Adrenal gland (tissue), 12 donors: ENCODE data around the gene PRTFDC1. TPM values are rescaled to one million over a fixed set of nuclear protein-coding genes. Genes with fewer than 3 reads are reported as not detected.
A peak's percentile ranks its signal among the peaks of the same experiment; 100 is the strongest.

Source experiments
- DNase-seq, 7 donors: peaks; one replicate each; pipeline ENCODE4 v3.0.0-alpha.2; 2019 to 2020
- H3K27ac ChIP-seq, 5 donors: fragments of 200-600 bp; sonication (generic) in 4 of 5; 1 replicate in 3 of 5; 2 replicates in 2 of 5; pipeline versions ENCODE4 v1.5.1 to v1.8.0; 2016 to 2020; ENCODE audit warnings: mild to moderate bottlenecking in 1 of 5
- H3K27me3 ChIP-seq: fragments of 200-600 bp; 2 replicates; pipeline ENCODE4 v1.8.0; 2021
- H3K36me3 ChIP-seq, 2 donors: fragments of 200-600 bp; replicated peaks in 1 of 2; 1 replicate in 1 of 2; 2 replicates in 1 of 2; pipeline versions ENCODE4 v1.5.1 to v1.8.0; 2018 to 2022
- H3K4me1 ChIP-seq, 2 donors: fragments of 200-600 bp; replicated peaks in 1 of 2; 1 replicate in 1 of 2; 2 replicates in 1 of 2; pipeline versions ENCODE4 v1.5.1 to v1.8.0; 2018 to 2021
- H3K4me3 ChIP-seq, 4 donors: fragments of 200-600 bp; sonication (generic) in 3 of 4; one replicate each; pipeline ENCODE4 v1.5.1; 2016 to 2018
- H3K9me3 ChIP-seq, 3 donors: fragments of 200-600 bp; sonication (generic) in 1 of 3; replicated peaks in 1 of 3; 1 replicate in 2 of 3; 2 replicates in 1 of 3; pipeline versions ENCODE4 v1.5.1 to v1.8.0; 2016 to 2021
- POLR2A ChIP-seq, 2 donors: fragments of 450-650 bp; IDR thresholded peaks; one replicate each; pipeline ENCODE4 v1.6.1; 2017; ENCODE audit warnings: antibody characterized with exemption in 2 of 2, mild to moderate bottlenecking in 2 of 2, moderate library complexity in 1 of 2
- WGBS, 4 donors: extraction: QIAGEN DNeasy Blood & Tissue Kit in 2 of 4; methylation state at CpG; one replicate each; pipeline versions ENCODE4 v1.1.5 to v1.1.7; 2013 to 2017; 5-methylcytosine and 5-hydroxymethylcytosine counted together
- intact Hi-C, 2 donors: fragments of 100-400 bp; cut with DNase I; formaldehyde crosslinking; loops; one replicate each; pipeline versions ENCODE4 v1.14.1 to v1.15.0; 2022 to 2023
- polyA plus RNA-seq, 3 donors: library from polyadenylated mRNA; stranded (reverse); fragments of 200-250 nt in 2 of 3; fragments of 350-450 nt in 1 of 3; fragmentation: Illumina TruSeq in 1 of 3; extraction: RNeasy Lipid Tissue Mini Kit (QIAGEN cat#74804) in 1 of 3; gene quantifications; one replicate each; pipeline ENCODE4 v1.2.3, GENCODE V29; 2013 to 2014
- total RNA-seq, 9 donors: library from RNA; depleted of rRNA in 4 of 9; stranded (reverse); fragments of >200 nt in 4 of 9; fragments of 120-200 nt in 1 of 9; fragmentation: NEBNext Ultra II Directional in 1 of 9; extraction: Animal tissue kit (Norgen Biotek cat#: 25700) in 1 of 9; gene quantifications; one replicate each; pipeline versions ENCODE4 v1.1.0 to v1.2.4, GENCODE V29; 2013 to 2023
- TF ChIP-seq, protein P1 (sequence below), 6 experiments: fragments of 450-650 bp in 4 of 6; fragments of 200-600 bp in 2 of 6; sonication (generic) in 1 of 6; IDR thresholded peaks; 1 replicate in 5 of 6; 2 replicates in 1 of 6; pipeline versions ENCODE4 v1.5.1 to v1.8.0; 2016 to 2021; ENCODE audit warnings: antibody characterized with exemption in 6 of 6, mild to moderate bottlenecking in 2 of 6, moderate library complexity in 1 of 6
- donor health status: healthy with polysubstance abuse.
- donor health status: Bipolar disorder and iron deficiency.
- donor health status: DM: yes; HTN: yes; CAD: no.
- donor health status: DM: no; HTN: no; CAD: no.
- donor health status: DM: no; HTN: no; CAD: no.
- donor health status: DM: yes; HTN: yes; CAD: no.

Gene PRTFDC1
- total and polyA plus RNA-seq, 12 donors, result 13.5 to 56.5 (median 26.6) TPM

DNA sequence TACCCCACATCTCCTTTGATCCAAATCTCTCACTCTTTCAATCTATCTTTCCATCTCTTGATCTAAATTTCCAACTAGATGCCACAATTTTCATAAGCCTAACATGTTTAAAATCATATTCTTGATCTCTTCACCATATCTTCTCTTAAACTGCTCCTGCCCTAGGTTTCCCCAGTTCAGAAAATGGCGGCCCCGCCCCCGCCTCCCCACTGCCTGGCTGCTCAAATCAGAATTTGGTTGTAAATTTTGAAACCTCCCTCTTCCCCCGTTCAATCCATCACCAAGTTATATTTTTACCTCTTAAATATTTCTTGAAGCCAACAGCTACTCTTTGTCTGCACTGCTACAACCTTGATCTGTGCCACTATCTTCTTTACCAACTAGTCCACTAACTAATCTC, 27.3 kb upstream of the PRTFDC1 start:
- peaks cover 5 to 8% of the 10 kb centered on the region in 2 donors for H3K4me1 ChIP-seq
- H3K27ac ChIP-seq, result no peak overlapping the region
- intact Hi-C loops, result no loop called here
- DNase-seq, result no peak
- 93 to 96% (median 94%) methylated on average over 4 of the region's 4 CpGs for WGBS, 4 donors
- no peaks in the 10 kb centered on the region for H3K27me3 ChIP-seq
- no peaks in the 10 kb centered on the region for H3K9me3 ChIP-seq
- no peaks in the 10 kb centered on the region for H3K36me3 ChIP-seq
- no peak overlapping the region for H3K4me3 ChIP-seq
- TF ChIP-seq, protein P1, sequence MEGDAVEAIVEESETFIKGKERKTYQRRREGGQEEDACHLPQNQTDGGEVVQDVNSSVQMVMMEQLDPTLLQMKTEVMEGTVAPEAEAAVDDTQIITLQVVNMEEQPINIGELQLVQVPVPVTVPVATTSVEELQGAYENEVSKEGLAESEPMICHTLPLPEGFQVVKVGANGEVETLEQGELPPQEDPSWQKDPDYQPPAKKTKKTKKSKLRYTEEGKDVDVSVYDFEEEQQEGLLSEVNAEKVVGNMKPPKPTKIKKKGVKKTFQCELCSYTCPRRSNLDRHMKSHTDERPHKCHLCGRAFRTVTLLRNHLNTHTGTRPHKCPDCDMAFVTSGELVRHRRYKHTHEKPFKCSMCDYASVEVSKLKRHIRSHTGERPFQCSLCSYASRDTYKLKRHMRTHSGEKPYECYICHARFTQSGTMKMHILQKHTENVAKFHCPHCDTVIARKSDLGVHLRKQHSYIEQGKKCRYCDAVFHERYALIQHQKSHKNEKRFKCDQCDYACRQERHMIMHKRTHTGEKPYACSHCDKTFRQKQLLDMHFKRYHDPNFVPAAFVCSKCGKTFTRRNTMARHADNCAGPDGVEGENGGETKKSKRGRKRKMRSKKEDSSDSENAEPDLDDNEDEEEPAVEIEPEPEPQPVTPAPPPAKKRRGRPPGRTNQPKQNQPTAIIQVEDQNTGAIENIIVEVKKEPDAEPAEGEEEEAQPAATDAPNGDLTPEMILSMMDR (IDR thresholded peaks at IDR 0.05), result no peak
- no peak for TF ChIP-seq POLR2A (IDR thresholded peaks at IDR 0.05)

DNA sequence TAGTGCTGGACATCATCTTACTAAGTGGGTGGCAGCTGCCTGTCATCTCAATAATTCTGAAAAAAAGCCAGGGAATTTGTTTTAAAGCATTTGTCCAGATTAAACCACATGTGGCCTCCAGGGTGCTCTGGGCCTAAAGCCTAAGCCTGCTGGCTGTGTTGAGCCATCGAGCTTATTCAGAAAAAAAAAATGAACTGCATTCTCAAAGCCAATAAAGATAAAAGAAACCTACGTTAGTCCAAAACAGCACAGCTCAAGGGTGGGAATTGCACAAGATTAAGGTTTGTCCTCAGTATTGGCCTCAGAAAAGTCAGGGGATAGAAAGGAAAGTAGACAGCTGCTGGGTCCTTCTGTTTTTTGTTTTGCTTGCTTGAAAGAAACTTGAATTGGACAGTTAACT, 22.6 kb upstream of the PRTFDC1 start:
- peak overlapping the region; percentile 51 to 92 (median 69) for H3K27ac ChIP-seq

DNA sequence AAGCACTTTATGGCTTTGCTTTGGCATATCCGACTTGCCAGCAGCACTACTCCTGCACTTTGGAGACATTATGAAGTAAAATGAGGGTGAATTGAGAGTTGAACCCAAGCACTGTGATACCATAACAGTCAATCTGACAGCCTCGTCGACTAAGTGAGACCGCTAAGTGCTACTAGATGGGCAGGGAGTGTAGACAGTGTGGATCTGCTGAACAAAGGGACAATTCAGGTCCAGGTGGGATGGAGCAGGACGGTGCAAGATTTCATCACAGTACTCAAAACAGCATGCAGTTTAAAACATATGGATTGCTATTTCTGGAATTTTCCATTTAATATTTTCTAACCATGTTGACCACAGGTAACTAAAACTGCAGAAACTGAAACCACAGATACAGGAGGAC, 20.8 kb upstream of the PRTFDC1 start:
- DNase-seq, result no peak
- 89 to 94% (median 91%) methylated on average over 5 of the region's 5 CpGs for WGBS, 4 donors
- intact Hi-C loops, result no loop called here
- Histone ChIP-seq H3K36me3 (no peaks in the 10 kb centered on the region), H3K4me1 (peaks cover 5 to 12% of the 10 kb centered on the region in 2 donors), H3K27me3 (no peaks in the 10 kb centered on the region), H3K9me3 (no peaks in the 10 kb centered on the region), H3K4me3 (no peak overlapping the region), H3K27ac (no peak overlapping the region)
- no peak for TF ChIP-seq POLR2A (IDR thresholded peaks at IDR 0.05)
- TF ChIP-seq, protein P1 (IDR thresholded peaks at IDR 0.05), result no peak

More for the DNA sequence above, 22.6 kb upstream of the PRTFDC1 start:
- 24 to 37% (median 33%) methylated on average over 2 of the region's 2 CpGs for WGBS, 4 donors
- Histone ChIP-seq H3K4me1 (peaks cover 5 to 12% of the 10 kb centered on the region in 2 donors), H3K27me3 (no peaks in the 10 kb centered on the region), H3K9me3 (no peaks in the 10 kb centered on the region), H3K36me3 (no peaks in the 10 kb centered on the region), H3K4me3 (no peak overlapping the region)
- intact Hi-C loops, result no loop called here
- DNase-seq, result peak; percentile 39 to 85 (median 76)
- TF ChIP-seq, protein P1 (IDR thresholded peaks at IDR 0.05), result peak in 5 of 6 experiments; percentile 34 to 52 (median 40)
- TF ChIP-seq POLR2A (IDR thresholded peaks at IDR 0.05), result peak in 1 of 2 donors; percentile 13

DNA sequence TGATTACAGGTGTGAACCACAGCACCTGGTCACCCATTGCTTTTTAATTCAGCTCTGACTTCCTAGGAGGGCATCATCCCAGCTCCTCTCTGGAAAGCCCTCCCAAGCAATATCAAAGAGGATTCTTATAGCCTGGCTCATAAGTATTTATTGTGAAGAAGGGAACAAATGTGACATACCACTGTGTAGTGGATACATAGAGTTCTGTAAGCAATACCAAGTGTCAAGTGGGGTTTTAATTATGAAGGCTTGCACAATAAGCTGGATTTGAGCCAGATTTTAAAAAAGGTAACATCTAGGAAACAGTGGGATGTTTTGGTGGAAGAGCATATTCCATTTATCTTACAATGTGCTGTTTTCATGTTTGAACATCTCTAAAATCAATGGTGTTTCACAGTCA, 19.0 kb upstream of the PRTFDC1 start:
- H3K4me3 ChIP-seq, result no peak overlapping the region
- no peaks in the 10 kb centered on the region for H3K9me3 ChIP-seq
- intact Hi-C loops, result no loop called here
- no peaks in the 10 kb centered on the region for H3K36me3 ChIP-seq
- H3K4me1 ChIP-seq, result peaks cover 5 to 12% of the 10 kb centered on the region in 2 donors
- DNase-seq, result no peak
- no peak for TF ChIP-seq POLR2A (IDR thresholded peaks at IDR 0.05)
- TF ChIP-seq, protein P1 (IDR thresholded peaks at IDR 0.05), result no peak
- no peaks in the 10 kb centered on the region for H3K27me3 ChIP-seq
- no peak overlapping the region for H3K27ac ChIP-seq
